BJ (cell line): Measurements from ENCODE around the gene ARHGEF38. TPM values are rescaled to one million over a fixed set of nuclear protein-coding genes. Genes with fewer than 3 reads are reported as not detected.

Experiments used
- CTCF ChIA-PET: fragments of 350-600 bp; formaldehyde crosslinking; extraction: SDS; loops from one replicate; lab custom pipeline; 2021; ENCODE audit warnings: antibody characterized with exemption, inconsistent platforms; lab: Yijun Ruan, JAX
- POLR2A ChIA-PET: fragments of 300-600 bp; sonication (Branson Sonifier 250); formaldehyde crosslinking; extraction: SDS; loops from one replicate; lab custom pipeline; 2021; ENCODE audit warnings: antibody characterized with exemption; lab: Charles Lee
- DNase-seq: peaks from one replicate; pipeline ENCODE4 v3.0.0-alpha.2; 2011; ENCODE audit warnings: low read depth
- H3K27me3 ChIP-seq: 2 replicates; pipeline ENCODE4 v1.6.0; 2011; ENCODE audit warnings: low read length; ENCODE audit not compliant: control insufficient read depth, insufficient read depth
- H3K36me3 ChIP-seq: 2 replicates; pipeline ENCODE4 v1.5.1; 2011; ENCODE audit warnings: low read length; ENCODE audit not compliant: control insufficient read depth, insufficient read depth
- H3K4me3 ChIP-seq: 2 replicates; pipeline ENCODE4 v1.5.1; 2011; ENCODE audit warnings: low read depth, mild to moderate bottlenecking, control low read depth, low read length
- polyA plus RNA-seq: library from polyadenylated mRNA; depleted of rRNA; stranded (reverse); fragments of >200 nt; gene quantifications from 2 replicates; pipeline ENCODE4 v1.2.3, GENCODE V29; 2011
- TF ChIP-seq, protein P1 (sequence below): IDR thresholded peaks from 2 replicates; pipeline ENCODE4 v1.5.1; 2011; ENCODE audit warnings: low read depth, mild to moderate bottlenecking, control low read depth, inconsistent platforms, low read length, moderate library complexity; ENCODE audit not compliant: insufficient read depth

Gene ARHGEF38
- polyA plus RNA-seq, 1 experiment = not detected

DNA sequence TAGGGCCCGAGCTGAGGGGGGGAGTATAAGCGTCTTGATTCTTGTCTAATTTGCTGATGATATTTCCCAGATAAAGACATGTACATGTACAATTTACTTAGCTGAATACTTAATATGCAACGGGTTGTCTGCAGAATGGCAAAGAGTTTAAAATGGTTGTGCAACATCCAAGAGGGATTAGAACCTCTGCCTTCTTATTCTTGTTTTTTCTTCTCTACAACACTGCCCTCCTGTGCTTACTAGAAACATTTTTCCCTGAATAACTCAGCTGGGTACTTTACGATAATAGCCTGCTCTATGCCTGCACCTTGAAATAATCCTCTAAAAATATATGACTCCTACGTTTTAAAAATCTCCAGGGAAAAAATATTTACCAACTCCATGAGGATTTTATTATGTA is 114.3 kb downstream of the ARHGEF38 start:
- Histone ChIP-seq H3K4me3 (no peak overlapping the region), H3K27me3 (no peaks in the 10 kb centered on the region), H3K36me3 (no peaks in the 10 kb centered on the region)
- no peak for DNase-seq
- TF ChIP-seq, protein P1, sequence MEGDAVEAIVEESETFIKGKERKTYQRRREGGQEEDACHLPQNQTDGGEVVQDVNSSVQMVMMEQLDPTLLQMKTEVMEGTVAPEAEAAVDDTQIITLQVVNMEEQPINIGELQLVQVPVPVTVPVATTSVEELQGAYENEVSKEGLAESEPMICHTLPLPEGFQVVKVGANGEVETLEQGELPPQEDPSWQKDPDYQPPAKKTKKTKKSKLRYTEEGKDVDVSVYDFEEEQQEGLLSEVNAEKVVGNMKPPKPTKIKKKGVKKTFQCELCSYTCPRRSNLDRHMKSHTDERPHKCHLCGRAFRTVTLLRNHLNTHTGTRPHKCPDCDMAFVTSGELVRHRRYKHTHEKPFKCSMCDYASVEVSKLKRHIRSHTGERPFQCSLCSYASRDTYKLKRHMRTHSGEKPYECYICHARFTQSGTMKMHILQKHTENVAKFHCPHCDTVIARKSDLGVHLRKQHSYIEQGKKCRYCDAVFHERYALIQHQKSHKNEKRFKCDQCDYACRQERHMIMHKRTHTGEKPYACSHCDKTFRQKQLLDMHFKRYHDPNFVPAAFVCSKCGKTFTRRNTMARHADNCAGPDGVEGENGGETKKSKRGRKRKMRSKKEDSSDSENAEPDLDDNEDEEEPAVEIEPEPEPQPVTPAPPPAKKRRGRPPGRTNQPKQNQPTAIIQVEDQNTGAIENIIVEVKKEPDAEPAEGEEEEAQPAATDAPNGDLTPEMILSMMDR = no peak
- CTCF ChIA-PET = interaction anchor here (1.0 to 1.7 kb wide), 4 partner anchors 12 to 32 kb away, joined by 3 read pairs; no protein-coding TSS in a partner anchor
- POLR2A ChIA-PET = no interaction called here

GRCh38 chr4:105670684-105671083 is 118.3 kb downstream of the ARHGEF38 start:
- Histone ChIP-seq H3K36me3 (no peaks in the 10 kb centered on the region), H3K4me3 (no peak overlapping the region), H3K27me3 (no peaks in the 10 kb centered on the region)
- ChIA-PET CTCF (no interaction called here), POLR2A (no interaction called here)
- no peak for DNase-seq
- TF ChIP-seq, protein P1 = no peak

DNA sequence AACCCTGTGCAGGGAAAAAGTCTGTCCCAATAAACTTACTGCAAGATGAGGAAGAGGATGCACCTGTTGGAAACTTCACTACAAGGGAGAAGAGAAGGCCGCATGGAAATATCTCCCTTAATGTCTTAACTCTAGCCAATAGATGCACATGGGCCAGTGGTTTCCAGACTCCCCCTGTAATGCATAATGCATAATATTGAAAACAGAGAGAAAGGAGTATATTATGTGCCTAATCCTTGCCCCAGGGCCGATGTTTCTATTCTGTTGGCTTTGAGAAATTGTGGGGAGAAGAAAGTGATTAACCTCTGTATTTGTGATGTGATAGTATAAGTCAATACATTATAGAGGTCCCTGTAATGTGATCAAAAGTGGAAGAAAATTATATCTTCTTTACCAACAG is 118.9 kb downstream of the ARHGEF38 start:
- no peaks in the 10 kb centered on the region for H3K36me3 ChIP-seq
- POLR2A ChIA-PET = no interaction called here
- TF ChIP-seq, protein P1 = no peak
- CTCF ChIA-PET = no interaction called here
- no peak overlapping the region for H3K4me3 ChIP-seq
- no peak for DNase-seq
- H3K27me3 ChIP-seq = no peaks in the 10 kb centered on the region

DNA sequence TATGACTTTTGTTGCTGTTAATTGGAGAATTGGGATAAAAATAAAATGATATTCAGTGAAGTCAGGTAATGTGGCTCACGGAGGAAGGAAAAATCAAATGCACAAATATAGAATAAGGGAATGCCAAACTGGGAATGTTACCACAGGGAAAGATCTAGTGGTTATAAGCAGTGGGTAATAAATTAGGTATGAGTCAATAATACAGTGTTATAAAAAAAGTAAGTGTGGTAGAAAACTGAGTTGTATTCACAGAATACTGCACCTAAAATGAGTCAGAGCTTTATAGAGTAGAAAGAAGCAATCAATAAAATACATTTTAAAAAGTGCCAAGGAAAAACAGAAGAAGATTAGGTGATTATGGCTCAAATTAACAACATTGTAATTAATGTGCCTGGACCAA is 121.6 kb downstream of the ARHGEF38 start:
- POLR2A ChIA-PET = no interaction called here
- H3K27me3 ChIP-seq = no peaks in the 10 kb centered on the region

DNA sequence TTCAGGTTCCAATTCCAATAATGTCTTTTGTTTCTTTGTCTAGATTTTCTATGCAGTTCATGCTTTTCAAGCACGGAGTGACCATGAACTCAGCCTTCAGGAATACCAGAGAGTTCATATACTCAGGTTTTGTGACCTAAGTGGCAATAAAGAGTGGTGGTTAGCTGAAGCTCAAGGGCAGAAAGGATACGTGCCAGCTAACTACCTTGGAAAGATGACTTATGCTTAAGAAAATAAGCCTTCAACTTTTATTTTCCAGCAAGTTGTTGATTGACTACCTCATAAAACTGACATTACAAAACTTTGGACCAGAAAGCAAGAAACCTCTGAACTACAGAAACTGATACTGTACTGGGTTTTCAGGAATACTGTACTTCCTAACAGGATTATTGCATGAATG is 125.3 kb downstream of the ARHGEF38 start:
- no peak overlapping the region for H3K4me3 ChIP-seq
- H3K36me3 ChIP-seq = peaks cover under 1% of the 10 kb centered on the region; the same call in 1 of the 2 replicates
- DNase-seq = no peak
- TF ChIP-seq, protein P1 = no peak
- ChIA-PET CTCF (interaction anchor here (1.3 kb wide), 1 partner anchor 9 kb away, joined by 4 read pairs; no protein-coding TSS in a partner anchor), POLR2A (no interaction called here)
- no peaks in the 10 kb centered on the region for H3K27me3 ChIP-seq

More for the DNA sequence above, 121.6 kb downstream of the ARHGEF38 start:
- CTCF ChIA-PET = no interaction called here
- no peak overlapping the region for H3K4me3 ChIP-seq
- TF ChIP-seq, protein P1 = no peak
- DNase-seq = no peak
- H3K36me3 ChIP-seq = no peaks in the 10 kb centered on the region
